HepG2 (cell line): ENCODE measurements around the gene PBX1.

ENCODE experiments used
- ELF4 ChIP-seq: sonication (generic); formaldehyde crosslinking; IDR thresholded peaks from 2 replicates; pipeline ENCODE4 v1.5.0; 2020; ENCODE audit warnings: missing genetic modification reagents, mild to moderate bottlenecking, moderate library complexity, borderline replicate concordance
- HMGXB4 ChIP-seq, 2 experiments: sonication (generic) in 1 of 2; formaldehyde crosslinking in 1 of 2; IDR thresholded peaks; 2 replicates each; pipeline versions ENCODE4 v1.4.0 to v1.6.1; 2018 to 2020; ENCODE audit warnings: missing genetic modification reagents in 2 of 2, borderline replicate concordance in 1 of 2, low read depth in 1 of 2, mild to moderate bottlenecking in 1 of 2, missing biosample characterization in 1 of 2
- KLF9 ChIP-seq: IDR thresholded peaks from 2 replicates; pipeline ENCODE4 v1.6.1; 2016; ENCODE audit warnings: low read depth
- MAZ ChIP-seq, 2 experiments: sonication (generic) in 1 of 2; formaldehyde crosslinking in 1 of 2; IDR thresholded peaks; 2 replicates each; pipeline versions ENCODE4 v1.5.0 to v1.6.1; 2012 to 2020; ENCODE audit warnings: low read depth in 2 of 2, mild to moderate bottlenecking in 2 of 2, borderline replicate concordance in 1 of 2, improper control_type of control experiment in 1 of 2, low read length in 1 of 2, missing genetic modification reagents in 1 of 2, moderate library complexity in 1 of 2
- REST ChIP-seq, 2 experiments: IDR thresholded peaks; 2 replicates each; pipeline ENCODE4 v1.6.1; 2011 to 2012; ENCODE audit warnings: low read length in 2 of 2, borderline replicate concordance in 1 of 2, low read depth in 1 of 2, mild to moderate bottlenecking in 1 of 2, moderate library complexity in 1 of 2
- SRF ChIP-seq: IDR thresholded peaks from 2 replicates; pipeline ENCODE4 v1.6.1; 2011; ENCODE audit warnings: mild to moderate bottlenecking, low read depth, low read length, moderate library complexity
- ZNF317 ChIP-seq: sonication (generic); formaldehyde crosslinking; IDR thresholded peaks from 2 replicates; pipeline ENCODE4 v1.5.0; 2020; ENCODE audit warnings: mild to moderate bottlenecking, missing genetic modification reagents

GRCh38 chr1:164780863-164781262 lies 221.9 kb downstream of the PBX1 start:
- TF ChIP-seq ZNF317 (CRISPR knock-in tag) (no peak), KLF9 (CRISPR knock-in tag) (no peak), REST (IDR thresholded peaks at IDR 0.05; ENCODE audit: borderline replicate concordance in 1 of 2, low read depth in 1 of 2, low read length in 2 of 2) (no peak), HMGXB4 (CRISPR knock-in tag; IDR thresholded peaks at IDR 0.05; ENCODE audit: borderline replicate concordance in 1 of 2, low read depth in 1 of 2) (no peak), MAZ (IDR thresholded peaks at IDR 0.05; ENCODE audit: borderline replicate concordance, low read depth, low read length) (no peak), MAZ (CRISPR knock-in tag; IDR thresholded peaks at IDR 0.05; ENCODE audit: low read depth) (no peak), ELF4 (no peak), SRF (no peak)
